ENCODE results near the gene PLCH1.

- TF ChIP-seq ZNF136 (CRISPR knock-in tag; IDR thresholded peaks at IDR 0.05; ENCODE audit: low read depth) (no peak), U2AF1 (optimal IDR thresholded peaks at IDR 0.05; ENCODE audit: low read depth, low read length) (no peak), NAIF1 (CRISPR knock-in tag; IDR thresholded peaks at IDR 0.05; ENCODE audit: borderline replicate concordance) (no peak), ZNF543 (CRISPR knock-in tag; IDR thresholded peaks at IDR 0.05) (no peak), CTCF (CRISPR knock-in tag; IDR thresholded peaks at IDR 0.05) (no peak), POLR2A (IDR thresholded peaks at IDR 0.05; ENCODE audit: insufficient read depth in 1 of 2, low read depth in 2 of 2, low read length in 2 of 2) (no peak), RAD21 (CRISPR knock-in tag; IDR thresholded peaks at IDR 0.05) (no peak), SRF (IDR thresholded peaks at IDR 0.05; ENCODE audit: low read depth, low read length) (no peak), ZNF670 (CRISPR knock-in tag; IDR thresholded peaks at IDR 0.05; ENCODE audit: borderline replicate concordance) (no peak), MZF1 (CRISPR knock-in tag; IDR thresholded peaks at IDR 0.05; ENCODE audit: borderline replicate concordance) (no peak), ZNF546 (CRISPR knock-in tag; conservative IDR thresholded peaks at IDR 0.05) (no peak), MAZ (IDR thresholded peaks at IDR 0.05; ENCODE audit: borderline replicate concordance, low read depth, low read length) (no peak), MAZ (CRISPR knock-in tag; IDR thresholded peaks at IDR 0.05; ENCODE audit: low read depth) (no peak), JUND (CRISPR knock-in tag; IDR thresholded peaks at IDR 0.05) (no peak), THYN1 (CRISPR knock-in tag; IDR thresholded peaks at IDR 0.05; ENCODE audit: borderline replicate concordance, low read depth) (no peak)
Measured at GRCh38 chr3:155372281-155372680, 372.6 kb downstream of the PLCH1 start.

All from HepG2 (cell line).